ENCODE results near the gene CBFA2T2.

CBFA2T2 gene

GRCh38 chr20:33653218-33653899 is 163.5 kb downstream of the CBFA2T2 start:
- no peak for DNase-seq (ENCODE audit: low read depth)

GRCh38 chr20:33653900-33654596 is 164.2 kb downstream of the CBFA2T2 start:
- DNase-seq (ENCODE audit: low read depth): no peak

DNA sequence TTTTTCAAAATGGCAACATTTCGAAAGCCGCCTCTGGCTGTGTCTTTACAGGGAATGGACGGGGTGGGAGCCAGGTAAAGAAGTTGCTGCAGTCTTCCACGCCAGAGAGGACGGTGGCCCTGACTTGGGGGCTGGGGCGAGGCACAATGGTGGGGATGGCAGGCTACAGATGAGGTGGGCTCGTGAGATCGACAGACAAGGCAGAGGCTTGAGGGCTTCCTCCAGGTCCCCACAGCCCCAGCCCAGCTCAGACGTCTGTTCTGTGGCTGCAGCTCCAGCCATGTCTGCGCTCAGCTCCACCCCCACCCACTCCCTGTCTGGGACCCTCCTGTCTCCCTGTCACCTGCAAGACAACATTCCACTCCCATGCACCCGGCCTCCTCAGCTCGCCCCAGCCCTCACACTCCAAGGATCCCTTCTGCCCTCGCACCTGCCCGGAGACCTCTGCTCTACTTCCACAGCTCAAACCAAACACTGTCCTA is 164.8 kb downstream of the CBFA2T2 start:
- no peak for DNase-seq (ENCODE audit: low read depth)

GRCh38 chr20:33655164-33655563 is 165.3 kb downstream of the CBFA2T2 start:
- no peak for DNase-seq (ENCODE audit: low read depth)

GRCh38 chr20:33656010-33656782 is 166.3 kb downstream of the CBFA2T2 start:
- DNase-seq (ENCODE audit: low read depth): no peak

DNA sequence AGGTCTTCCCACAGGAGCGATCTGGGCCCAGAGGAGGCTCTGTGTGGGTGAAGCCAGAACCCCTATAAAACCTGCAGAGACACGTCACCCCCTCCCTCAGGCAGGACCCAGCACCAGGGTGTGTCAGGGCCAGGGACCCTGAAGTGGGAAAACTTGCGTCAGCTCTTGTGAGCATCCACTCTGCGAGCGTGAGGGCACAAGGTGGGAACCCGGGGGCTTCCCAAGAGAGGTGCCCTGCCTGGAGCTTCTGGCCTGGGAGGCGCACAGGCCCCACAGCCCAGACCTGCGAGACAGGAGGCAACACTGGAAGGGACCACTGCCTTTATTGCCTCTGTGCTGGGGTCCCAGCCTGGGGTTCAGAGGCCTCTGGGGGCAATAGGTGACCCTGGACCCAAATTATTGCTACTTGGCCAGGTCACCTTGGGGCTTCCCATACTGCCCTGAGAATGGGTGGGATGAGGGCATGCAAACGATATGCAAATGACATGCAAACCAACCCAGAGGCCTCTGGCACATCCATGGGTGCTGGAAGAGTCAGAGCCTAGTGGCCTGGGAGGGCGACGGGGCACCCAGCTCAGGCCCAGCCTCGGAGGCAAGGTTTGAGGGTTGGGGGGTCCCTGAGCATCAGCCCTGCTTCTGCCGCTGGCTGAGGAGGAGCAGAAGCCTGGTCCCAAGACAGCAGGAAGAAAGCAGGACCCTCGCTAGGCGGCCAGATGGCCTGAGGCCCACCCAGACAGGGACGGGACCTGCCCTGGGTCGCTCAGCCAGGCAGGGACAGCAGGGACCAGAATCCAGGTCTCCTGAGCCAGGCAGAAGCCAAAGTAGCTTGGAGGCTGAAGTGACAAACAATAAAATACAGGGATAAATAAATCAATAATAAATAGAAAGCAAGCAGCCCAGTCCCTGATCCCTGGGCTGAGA is 167.1 kb downstream of the CBFA2T2 start:
- no peak for DNase-seq (ENCODE audit: low read depth)

DNA sequence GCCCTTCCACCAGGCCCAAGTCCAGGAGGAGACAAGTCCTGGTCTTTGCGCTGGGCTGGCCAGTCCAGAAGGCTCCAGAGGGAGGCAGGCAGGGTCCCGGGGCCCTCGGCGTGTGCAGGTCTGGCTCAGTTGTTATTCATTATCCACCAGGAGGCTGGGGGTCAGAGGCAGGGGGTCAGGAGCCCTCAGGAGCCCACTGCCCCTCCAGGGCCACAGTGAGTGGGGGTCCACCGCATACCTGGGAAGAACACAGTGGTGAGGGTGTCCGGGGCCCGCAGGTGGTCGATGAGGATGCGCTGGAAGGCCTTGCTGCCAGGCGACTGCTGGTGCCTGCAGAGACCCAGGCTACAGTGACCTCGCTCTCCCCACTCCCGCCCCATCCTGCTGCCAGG is 167.8 kb downstream of the CBFA2T2 start:
- DNase-seq (ENCODE audit: low read depth): no peak

DNA sequence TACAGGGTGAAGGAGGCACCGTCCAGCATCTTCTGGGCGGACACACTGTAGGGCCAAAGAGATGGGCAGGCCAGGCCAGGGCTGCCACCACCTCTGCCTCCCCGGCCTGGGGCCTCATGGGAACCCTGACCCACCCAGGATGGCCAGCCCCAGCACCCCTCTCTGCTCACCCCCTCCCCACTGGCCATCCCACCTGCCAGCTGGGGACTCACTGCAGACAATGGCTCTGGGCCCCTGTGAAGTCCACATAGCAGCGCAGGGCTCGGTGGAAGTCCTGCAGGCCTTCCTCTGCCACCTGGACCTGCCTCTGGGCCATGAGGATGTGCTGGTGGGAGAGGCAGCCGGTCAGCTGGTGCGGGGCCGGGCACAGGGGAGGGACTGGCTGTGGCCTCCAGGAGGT is 168.6 kb downstream of the CBFA2T2 start:
- no peak for DNase-seq (ENCODE audit: low read depth)

DNA sequence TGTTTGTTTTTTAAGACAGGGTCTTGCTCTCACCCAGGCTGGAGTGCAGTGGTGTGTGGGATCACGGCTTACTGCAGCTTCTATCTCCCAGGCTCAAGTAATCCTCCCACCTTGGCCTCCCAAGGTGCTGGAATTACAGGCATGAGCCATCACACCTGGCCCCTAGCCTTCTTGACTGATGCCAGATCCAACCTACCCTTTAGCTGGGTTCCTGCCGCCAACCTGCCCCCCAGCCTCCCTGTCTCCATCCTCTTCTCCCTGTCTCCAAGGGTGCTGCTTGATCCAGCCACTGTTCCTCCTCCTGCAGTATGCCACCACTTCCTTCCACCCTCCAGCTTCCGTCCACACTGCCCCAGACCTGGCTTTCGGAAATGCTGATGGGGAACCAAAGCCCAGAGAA is 169.0 kb downstream of the CBFA2T2 start:
- no peak for DNase-seq (ENCODE audit: low read depth)

- DNase-seq (ENCODE audit: low read depth): no peak
These were observed 169.6 kb downstream of the CBFA2T2 start for GRCh38 chr20:33659341-33660034.

DNA sequence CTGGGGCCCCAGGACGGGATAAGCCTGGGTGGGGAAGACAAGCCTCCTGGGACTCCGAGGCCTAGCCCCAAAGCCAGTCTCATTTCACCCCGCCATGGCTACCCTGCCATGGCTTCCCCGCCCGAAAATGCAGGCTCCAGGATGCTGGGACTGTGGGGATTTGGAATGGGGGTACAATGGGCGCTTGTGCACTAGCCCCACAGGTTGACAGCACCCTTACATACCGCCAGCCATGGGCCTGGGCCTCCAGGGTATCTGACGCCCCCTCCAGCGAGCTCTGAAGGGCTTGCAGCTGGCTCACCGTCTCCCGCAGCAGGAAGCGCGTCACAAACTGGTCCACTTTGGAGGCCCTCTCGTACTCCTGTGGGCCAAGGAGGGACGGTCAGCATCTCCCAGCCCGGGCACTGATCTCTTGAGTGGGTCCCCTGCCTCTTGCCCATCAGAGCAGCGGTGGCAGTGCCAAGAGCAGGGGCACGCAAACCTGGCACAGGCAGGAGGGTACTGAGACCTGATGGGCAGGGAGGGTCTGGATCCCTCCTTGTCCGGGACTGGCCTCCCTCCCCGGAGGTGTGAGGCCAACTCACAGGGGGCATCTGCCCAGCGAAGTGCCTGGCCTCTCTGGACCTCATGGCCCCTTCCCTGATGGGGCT is 170.3 kb downstream of the CBFA2T2 start:
- DNase-seq (ENCODE audit: low read depth): no peak

- no peak for DNase-seq (ENCODE audit: low read depth)
These were observed 170.8 kb downstream of the CBFA2T2 start for GRCh38 chr20:33660685-33661058.

DNA sequence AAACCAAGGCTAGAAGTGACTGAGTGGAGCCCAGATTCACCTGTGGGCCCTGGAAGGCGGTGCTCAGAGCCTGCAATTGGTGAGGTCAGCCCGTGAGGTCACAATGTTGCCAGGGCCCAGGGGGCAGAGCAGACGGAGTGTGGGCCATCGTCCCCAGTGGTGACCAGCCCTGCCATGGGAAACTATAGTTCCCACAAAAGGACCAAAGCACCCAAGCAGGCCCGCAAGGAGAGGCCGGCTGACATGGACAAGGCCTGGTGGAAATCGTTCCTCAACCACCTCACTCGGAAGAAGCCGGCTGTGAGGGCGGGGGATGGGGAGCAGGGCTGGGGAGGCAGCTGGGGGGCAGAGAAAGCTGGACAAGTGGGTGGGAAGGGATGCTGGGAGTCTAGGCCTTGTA is 172.3 kb downstream of the CBFA2T2 start, which contains the start of gene C20orf144:
TSS of gene C20orf144 (plus strand) at position 156 of the 400 bp plus-strand sequence. CDS start at position 175, 19 bp downstream.
- no peak for DNase-seq (ENCODE audit: low read depth)

DNA sequence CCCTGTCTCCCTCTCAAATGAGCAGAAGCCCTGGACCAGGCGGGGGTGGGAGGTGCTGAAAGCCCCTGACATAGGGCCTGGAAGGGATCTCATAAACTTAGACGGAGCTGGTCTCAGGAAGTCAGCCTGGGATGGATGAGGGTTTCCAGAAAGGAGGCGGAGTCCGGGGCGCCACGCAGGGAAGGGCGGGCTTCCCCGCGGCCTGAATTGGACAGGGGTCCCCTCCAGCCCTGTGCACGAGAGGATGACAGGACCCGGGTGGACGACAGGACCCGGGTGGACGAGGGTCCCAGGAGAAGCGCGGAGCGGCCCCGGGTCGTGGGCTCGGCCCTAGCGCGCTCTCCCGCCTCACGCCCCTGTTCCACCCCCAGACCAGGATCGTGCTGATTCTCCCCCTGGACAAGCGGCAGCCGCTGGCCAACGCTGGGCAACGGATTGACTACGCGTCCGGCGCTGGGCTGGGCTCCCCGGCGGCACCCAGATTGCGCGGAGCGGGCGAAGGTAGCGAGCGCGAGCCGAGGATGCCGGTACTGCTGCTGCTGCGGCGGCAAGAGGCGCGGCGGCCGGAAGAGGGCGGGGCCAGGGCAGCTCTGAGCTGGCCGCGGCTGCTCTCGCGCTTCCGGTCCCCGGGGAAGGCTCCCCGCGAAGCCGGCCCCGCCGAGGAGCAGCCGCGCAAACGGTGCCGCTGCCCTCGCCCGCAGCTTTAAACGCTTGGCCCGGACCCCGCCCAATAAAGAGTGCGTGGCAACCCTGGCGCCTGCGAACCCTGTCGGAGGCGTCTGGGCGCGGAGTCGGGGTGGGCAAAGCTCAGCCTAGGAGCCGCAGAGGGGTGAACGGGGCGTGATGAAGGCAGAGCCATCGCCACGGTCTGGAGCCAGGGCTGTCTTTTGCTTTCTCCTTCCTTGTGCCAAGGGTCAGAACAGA is 173.5 kb downstream of the CBFA2T2 start:
- peak; percentile 79 for DNase-seq (ENCODE audit: low read depth)

DNA sequence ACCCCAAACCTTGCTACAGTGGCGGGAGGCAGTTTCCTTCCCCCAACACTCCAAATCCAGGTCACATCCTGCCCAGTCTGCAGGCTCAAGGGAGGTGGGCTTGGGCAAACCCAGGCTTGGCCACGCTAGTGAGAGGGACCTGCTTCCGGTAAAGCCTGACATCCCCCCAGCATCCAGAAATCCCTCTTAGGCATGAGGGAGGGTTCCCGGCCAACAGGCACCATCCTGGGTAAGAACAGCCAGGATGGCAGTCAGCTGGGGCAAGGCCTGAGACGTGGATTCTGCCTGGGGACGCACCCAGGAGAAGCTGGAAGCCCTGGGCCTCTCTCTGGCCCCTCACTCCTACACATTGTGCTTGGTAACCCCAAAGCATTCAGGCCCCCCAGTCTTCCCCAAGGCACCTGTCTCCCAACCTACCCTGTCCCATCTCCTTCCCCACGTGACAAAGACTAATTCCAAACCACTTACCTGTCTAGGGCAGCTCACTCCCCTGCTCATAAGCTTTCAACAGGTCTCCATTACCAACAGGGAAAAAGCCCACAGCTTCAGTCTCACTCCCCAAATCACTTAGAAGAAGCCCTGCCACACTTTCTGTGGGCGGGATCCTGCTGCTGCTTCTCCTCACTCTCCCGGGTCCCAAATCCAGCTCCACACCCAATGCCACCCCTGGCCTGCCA is 174.3 kb downstream of the CBFA2T2 start:
- DNase-seq (ENCODE audit: low read depth): no peak

- DNase-seq (ENCODE audit: low read depth): no peak
These were observed 174.9 kb downstream of the CBFA2T2 start for GRCh38 chr20:33664762-33665144.

DNA sequence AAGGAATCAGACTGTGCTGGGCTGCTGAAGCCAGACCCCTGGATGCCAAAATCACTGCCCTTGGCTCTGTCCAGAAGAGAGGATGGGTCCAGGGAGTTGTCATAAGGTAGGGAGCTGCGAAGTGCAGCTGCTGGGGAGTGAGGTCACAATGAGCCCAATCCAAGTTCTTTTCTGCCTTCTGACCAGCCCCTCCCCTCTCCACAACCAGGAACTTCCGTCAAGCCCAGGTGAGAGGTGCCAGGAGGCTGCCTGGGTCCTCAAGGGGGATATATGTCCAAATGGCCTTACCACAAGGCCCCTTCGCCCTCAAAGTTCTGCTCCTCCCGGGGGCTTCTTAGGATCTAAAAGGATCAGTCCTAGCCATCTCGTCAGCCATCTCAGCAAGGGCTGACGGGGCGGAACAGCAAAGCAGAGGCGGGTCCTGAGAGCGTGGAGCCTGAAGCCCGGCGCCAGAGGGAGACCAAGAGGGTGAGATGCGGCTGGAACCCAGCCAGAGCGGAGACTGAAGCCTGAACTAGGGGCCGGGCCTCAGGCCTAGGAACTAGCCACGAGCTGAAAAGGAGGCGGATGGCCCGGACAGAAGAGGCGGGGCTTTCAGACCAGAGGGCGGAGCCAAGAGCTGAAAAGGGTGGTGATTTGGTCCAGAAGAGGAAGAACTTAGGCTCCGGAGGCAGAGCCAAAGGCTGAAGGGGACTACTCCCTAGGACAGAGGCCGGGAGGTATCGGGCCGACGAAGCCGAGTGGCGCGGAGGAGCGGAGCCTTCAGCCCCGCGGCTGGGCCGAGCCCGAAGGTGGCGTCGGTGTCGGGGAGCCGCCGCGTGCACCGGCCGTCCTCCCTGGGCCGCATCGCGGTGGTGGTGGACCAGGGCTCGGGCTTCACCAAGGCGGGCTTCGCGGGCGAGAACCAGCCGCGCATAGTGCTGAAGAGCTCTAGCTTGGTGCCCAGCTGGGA is 176.7 kb downstream of the CBFA2T2 start, which contains the start of gene ACTL10:
TSS of gene ACTL10 (plus strand) at position 651 of the 952 bp plus-strand sequence. CDS start 555 bp downstream, outside the sequence.
- DNase-seq (ENCODE audit: low read depth): peak; percentile 66
